ENCODE data around the gene IL6R.

- TF ChIP-seq CTCF (IDR thresholded peaks at IDR 0.05) (no peak), POLR2AphosphoS5 (IDR thresholded peaks at IDR 0.05) (no peak)
Measured at GRCh38 chr1:154391086-154391770, 13.9 kb upstream of the IL6R start.
